ENCODE measurements around the gene DNAJC10.

DNAJC10 gene

GRCh38 chr2:182836451-182836850 lies 120.4 kb downstream of the DNAJC10 start:
- no peak for DNase-seq (ENCODE audit: low read depth)
- no peak for TF ChIP-seq MYC (IDR thresholded peaks at IDR 0.05; ENCODE audit: low read depth, low read length)
- TF ChIP-seq, protein P1, sequence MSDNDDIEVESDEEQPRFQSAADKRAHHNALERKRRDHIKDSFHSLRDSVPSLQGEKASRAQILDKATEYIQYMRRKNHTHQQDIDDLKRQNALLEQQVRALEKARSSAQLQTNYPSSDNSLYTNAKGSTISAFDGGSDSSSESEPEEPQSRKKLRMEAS (IDR thresholded peaks at IDR 0.05; ENCODE audit: low read depth, low read length) = no peak
- no peak for TF ChIP-seq POLR2A (IDR thresholded peaks at IDR 0.05; ENCODE audit: extremely low read depth, insufficient read length)
- no peak for TF ChIP-seq CTCF (IDR thresholded peaks at IDR 0.05; ENCODE audit: low read depth, low read length)
- H3K4me3 ChIP-seq (ENCODE audit: low read depth, low read length) = no peak overlapping the region
